Duodenal mucosa (tissue), 2 donors: ENCODE results near the gene CFAP58.

Source experiments
- H3K27ac ChIP-seq: one replicate; pipeline ENCODE4 v1.7.0; 2013; ENCODE audit warnings: low read depth, low read length
- H3K27me3 ChIP-seq, 2 donors: one replicate each; pipeline ENCODE4 v1.7.0; 2013; ENCODE audit warnings: low read length in 2 of 2, control low read depth in 1 of 2; ENCODE audit not compliant: insufficient read depth in 2 of 2, control insufficient read depth in 1 of 2
- H3K36me3 ChIP-seq, 2 donors: one replicate each; pipeline ENCODE4 v1.7.0; 2013; ENCODE audit warnings: low read length in 2 of 2, control low read depth in 1 of 2; ENCODE audit not compliant: insufficient read depth in 2 of 2, control insufficient read depth in 1 of 2
- H3K4me1 ChIP-seq, 2 donors: one replicate each; pipeline ENCODE4 v1.7.0; 2013; ENCODE audit warnings: low read length in 2 of 2, control low read depth in 1 of 2; ENCODE audit not compliant: insufficient read depth in 2 of 2, control insufficient read depth in 1 of 2
- H3K4me3 ChIP-seq, 2 donors: one replicate each; pipeline ENCODE4 v1.7.0; 2013; ENCODE audit warnings: low read length in 2 of 2, low read depth in 1 of 2
- H3K9ac ChIP-seq, 2 donors: one replicate each; pipeline ENCODE4 v1.7.0; 2013; ENCODE audit warnings: low read length in 2 of 2, low read depth in 1 of 2
- H3K9me3 ChIP-seq, 2 donors: one replicate each; pipeline ENCODE4 v1.7.0; 2013; ENCODE audit warnings: low read length in 2 of 2, control low read depth in 1 of 2; ENCODE audit not compliant: control insufficient read depth in 1 of 2

CFAP58 gene

DNA sequence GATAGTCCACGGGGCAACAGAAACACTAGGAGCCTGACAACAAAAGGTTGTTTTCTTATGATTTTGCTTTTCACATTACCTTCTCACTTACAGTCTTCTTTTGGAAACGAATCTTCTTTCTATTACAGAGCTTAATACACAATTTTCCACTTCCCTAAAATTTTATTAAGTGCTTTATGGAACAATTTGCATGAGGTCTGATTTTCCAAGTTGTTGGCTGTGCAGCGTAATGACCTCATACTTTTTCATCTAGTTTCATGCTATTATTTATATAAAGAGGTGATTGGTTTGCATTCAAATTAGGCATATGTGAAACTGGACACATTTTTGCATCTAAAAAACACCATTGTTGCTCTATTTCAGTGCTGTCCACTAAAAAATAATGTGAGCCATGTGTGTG lies 76.7 kb downstream of the CFAP58 start:
- no peaks in the 10 kb centered on the region for H3K36me3 ChIP-seq
- H3K4me1 ChIP-seq, result no peaks in the 10 kb centered on the region
- no peak overlapping the region for H3K27ac ChIP-seq
- H3K9ac ChIP-seq, result no peak overlapping the region
- H3K27me3 ChIP-seq, result peaks cover 4 to 5% of the 10 kb centered on the region in 2 donors
- H3K4me3 ChIP-seq, result no peak overlapping the region
- H3K9me3 ChIP-seq, result no peaks in the 10 kb centered on the region

DNA sequence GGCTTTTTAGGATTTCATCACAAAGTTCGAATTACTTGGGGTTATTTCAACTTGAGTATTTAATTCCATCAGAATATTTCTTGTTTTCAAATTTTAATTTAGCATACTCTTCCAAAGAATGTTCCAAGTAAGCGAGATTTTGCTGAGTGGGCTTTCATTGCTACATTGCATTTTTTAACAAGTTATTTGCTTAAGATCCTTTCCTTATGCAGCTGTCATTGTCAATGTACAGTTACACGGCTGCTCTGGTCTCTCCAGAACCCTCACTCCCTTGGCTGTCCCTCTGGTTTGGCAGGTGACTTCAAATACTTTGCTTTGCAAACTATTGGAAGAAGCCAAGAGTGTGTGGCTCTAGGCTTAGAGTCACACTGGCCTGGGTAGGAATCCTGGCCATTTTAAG lies 80.0 kb downstream of the CFAP58 start:
- Histone ChIP-seq H3K4me3 (no peak overlapping the region), H3K4me1 (no peaks in the 10 kb centered on the region), H3K27me3 (peaks cover under 1 to 4% of the 10 kb centered on the region in 2 donors), H3K9ac (no peak overlapping the region), H3K9me3 (no peaks in the 10 kb centered on the region), H3K36me3 (no peaks in the 10 kb centered on the region), H3K27ac (no peak overlapping the region)

DNA sequence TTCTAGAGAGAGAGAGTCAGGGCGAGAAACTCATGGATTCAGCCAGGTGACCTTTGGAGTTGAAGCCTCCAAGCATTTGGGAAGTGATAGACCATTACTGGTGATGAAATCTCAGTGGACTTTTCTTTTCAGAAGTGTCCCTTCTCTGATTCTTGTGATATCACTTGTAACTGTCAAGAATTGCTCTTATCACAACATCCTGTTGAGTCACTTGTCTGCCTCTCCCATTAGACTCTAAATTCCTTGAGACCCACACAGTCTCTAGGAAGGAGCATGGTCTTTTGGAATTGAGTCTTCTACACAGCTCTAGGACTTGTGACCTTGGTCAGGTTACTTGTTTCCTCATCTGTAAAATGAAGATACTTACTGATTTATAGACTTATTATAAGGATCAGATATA lies 81.0 kb downstream of the CFAP58 start:
- Histone ChIP-seq H3K9ac (no peak overlapping the region), H3K27me3 (no peaks in the 10 kb centered on the region), H3K4me1 (no peaks in the 10 kb centered on the region), H3K27ac (no peak overlapping the region), H3K9me3 (no peaks in the 10 kb centered on the region), H3K36me3 (no peaks in the 10 kb centered on the region), H3K4me3 (no peak overlapping the region)

DNA sequence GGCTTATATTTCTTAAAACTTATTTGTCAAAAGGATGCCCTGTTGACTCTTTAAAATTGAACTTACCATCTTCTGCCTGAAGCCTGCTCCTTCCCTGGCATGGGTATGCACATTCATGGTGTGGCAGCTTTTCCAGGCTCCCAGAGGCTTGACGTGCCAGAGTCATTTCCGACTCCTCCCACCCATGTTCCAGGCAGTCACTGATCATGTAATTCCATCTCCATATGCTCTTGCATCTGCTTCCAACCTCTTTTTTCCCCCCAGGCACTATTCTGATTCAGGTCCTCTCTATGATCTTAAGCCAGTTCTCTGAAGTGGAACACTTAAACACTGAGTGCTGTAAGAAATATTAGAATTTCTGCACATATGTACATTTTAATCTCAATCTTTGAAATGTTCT lies 82.2 kb downstream of the CFAP58 start:
- no peaks in the 10 kb centered on the region for H3K4me1 ChIP-seq
- H3K4me3 ChIP-seq, result no peak overlapping the region
- no peak overlapping the region for H3K27ac ChIP-seq
- no peaks in the 10 kb centered on the region for H3K36me3 ChIP-seq
- H3K9ac ChIP-seq, result no peak overlapping the region
- no peaks in the 10 kb centered on the region for H3K27me3 ChIP-seq
- no peaks in the 10 kb centered on the region for H3K9me3 ChIP-seq

DNA sequence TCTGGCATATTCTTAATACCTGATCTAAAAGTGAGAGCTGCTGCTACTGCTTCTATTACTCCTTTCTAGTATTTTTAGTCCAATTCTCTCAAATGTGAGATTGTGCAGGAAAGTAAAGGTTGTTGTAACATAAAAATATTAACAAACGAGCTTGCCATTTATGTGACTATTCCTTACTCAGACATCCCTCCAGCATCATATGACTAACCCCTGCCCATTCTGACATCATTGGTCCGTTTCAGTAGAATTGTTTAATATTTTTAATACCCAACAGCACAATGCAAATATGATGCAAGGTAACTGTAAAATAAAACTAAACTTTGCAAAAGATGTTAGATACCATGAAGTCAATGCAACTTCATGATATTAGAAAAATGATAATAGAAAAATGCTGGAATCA lies 83.6 kb downstream of the CFAP58 start:
- H3K9ac ChIP-seq, result no peak overlapping the region

DNA sequence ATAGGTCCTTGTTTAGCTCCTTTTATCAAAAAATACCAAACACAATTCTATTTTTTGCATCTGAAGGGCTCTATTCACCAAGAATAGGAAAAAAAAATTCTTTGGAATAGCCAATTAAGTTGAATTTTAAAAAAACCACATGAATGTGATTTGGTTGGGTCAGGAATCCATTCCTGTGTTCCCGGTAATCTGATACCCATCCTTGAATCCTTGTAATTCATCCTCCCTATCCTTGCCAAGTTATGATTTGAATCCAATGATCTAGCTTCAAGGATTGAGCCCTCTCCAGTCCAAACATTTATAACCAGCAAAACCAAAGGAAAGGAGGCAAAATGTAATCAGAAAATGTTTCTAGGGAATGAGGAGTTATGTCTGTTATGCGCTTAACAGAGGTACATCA lies 86.6 kb downstream of the CFAP58 start:
- no peak overlapping the region for H3K4me3 ChIP-seq
- H3K36me3 ChIP-seq, result no peaks in the 10 kb centered on the region
- no peaks in the 10 kb centered on the region for H3K4me1 ChIP-seq
- no peaks in the 10 kb centered on the region for H3K27me3 ChIP-seq
- H3K27ac ChIP-seq, result no peak overlapping the region
- no peak overlapping the region for H3K9ac ChIP-seq
- no peaks in the 10 kb centered on the region for H3K9me3 ChIP-seq

More for the DNA sequence above, 83.6 kb downstream of the CFAP58 start:
- no peaks in the 10 kb centered on the region for H3K27me3 ChIP-seq
- H3K4me3 ChIP-seq, result no peak overlapping the region
- no peaks in the 10 kb centered on the region for H3K9me3 ChIP-seq
- H3K27ac ChIP-seq, result no peak overlapping the region
- H3K4me1 ChIP-seq, result no peaks in the 10 kb centered on the region
- H3K36me3 ChIP-seq, result no peaks in the 10 kb centered on the region

DNA sequence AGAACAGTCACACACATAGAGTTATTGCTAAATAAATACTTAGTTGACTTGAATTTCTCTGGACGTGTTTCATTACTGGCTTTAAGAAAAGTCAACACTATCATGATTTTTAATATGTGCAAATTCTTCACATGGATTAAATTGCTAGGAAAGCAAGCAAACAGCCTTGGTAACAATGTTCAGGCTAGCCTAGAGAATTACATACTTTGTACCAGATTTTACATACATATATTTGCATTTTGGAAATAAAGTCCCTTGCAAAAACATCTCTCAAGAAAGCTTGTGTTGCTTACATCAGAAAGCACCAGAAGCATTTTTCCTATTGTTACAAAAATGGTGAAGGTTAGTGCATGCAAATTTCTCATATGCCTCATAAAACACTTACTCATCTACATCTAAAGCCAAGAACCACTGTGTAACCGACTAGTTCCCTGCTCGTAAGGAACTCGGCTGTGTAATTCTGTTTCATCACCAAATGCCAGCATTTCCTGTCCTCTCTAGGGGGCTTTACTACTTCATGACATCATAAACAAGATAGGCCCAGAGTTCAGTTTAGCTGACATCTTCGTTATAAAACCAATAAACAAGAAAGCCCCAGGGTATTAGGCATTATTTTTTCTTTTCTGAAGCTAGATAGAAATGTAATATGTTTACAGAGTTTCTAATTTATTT lies 87.8 kb downstream of the CFAP58 start:
- Histone ChIP-seq H3K9ac (no peak overlapping the region), H3K4me3 (no peak overlapping the region), H3K9me3 (no peaks in the 10 kb centered on the region), H3K27me3 (no peaks in the 10 kb centered on the region), H3K4me1 (no peaks in the 10 kb centered on the region), H3K27ac (no peak overlapping the region), H3K36me3 (no peaks in the 10 kb centered on the region)

DNA sequence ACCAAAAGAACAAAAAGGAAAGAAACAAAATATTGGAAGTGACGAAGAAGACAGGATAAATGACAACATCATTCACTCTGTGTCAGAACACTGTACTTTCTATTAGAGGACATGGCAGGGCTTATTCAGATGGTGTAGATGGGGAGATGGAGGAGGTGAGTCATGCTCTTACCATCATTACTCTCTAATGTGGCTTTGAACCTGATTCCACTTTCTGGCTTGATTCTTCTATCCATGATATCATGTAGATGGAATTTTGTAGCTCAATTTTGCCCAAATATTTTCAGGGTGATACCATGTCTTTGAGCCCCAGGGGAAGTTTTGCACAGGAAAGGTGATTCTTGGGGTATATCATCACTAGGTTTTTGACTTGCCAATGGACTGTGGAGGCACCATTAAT lies 91.7 kb downstream of the CFAP58 start:
- Histone ChIP-seq H3K9me3 (no peaks in the 10 kb centered on the region), H3K36me3 (no peaks in the 10 kb centered on the region), H3K27ac (no peak overlapping the region), H3K9ac (no peak overlapping the region), H3K27me3 (peaks cover 0 to 3% of the 10 kb centered on the region in 2 donors), H3K4me1 (no peaks in the 10 kb centered on the region), H3K4me3 (no peak overlapping the region)

DNA sequence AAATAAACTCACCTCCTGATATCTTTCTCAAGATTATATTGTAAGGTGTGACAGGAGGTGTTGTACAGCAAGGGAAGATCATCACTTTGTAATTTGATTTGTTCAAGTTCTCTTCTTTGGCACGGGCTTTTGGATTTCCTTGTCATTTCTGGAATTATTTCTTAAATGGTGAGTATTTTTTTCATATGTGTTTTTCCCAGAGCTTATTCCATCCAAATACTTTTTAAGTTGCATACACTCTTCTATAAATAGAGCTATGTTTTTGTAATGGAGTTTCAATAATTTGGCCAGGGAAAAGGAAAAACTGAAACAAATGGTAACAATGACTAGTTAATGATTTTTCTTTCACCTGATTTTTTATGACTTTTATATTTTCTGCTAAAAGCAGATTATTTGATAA lies 92.5 kb downstream of the CFAP58 start:
- Histone ChIP-seq H3K27ac (no peak overlapping the region), H3K4me1 (no peaks in the 10 kb centered on the region), H3K27me3 (peaks cover 0 to 3% of the 10 kb centered on the region in 2 donors), H3K36me3 (no peaks in the 10 kb centered on the region), H3K4me3 (no peak overlapping the region), H3K9ac (no peak overlapping the region), H3K9me3 (no peaks in the 10 kb centered on the region)

DNA sequence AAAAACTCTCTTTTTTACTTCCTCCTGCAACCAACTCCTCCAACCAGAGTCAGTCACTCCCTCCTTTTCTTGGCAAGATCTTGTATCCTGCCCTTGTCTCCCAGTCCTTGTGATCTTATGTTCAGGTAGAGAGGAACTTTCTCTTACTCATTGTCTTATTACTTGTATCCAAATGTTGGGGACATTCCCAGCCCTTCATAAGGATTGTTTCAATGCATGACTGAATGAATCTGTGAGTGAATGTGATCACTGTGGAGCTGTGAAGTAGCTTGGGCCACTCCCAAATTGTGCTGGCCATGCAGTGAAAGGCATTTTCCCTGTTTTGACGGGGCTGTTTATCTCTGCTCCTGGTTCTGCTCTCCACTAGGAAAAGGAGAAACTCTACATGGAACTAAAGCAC lies 93.7 kb downstream of the CFAP58 start:
- Histone ChIP-seq H3K27ac (no peak overlapping the region), H3K27me3 (peaks cover 0 to 3% of the 10 kb centered on the region in 2 donors), H3K4me1 (no peaks in the 10 kb centered on the region), H3K36me3 (no peaks in the 10 kb centered on the region), H3K4me3 (no peak overlapping the region), H3K9ac (no peak overlapping the region), H3K9me3 (no peaks in the 10 kb centered on the region)

DNA sequence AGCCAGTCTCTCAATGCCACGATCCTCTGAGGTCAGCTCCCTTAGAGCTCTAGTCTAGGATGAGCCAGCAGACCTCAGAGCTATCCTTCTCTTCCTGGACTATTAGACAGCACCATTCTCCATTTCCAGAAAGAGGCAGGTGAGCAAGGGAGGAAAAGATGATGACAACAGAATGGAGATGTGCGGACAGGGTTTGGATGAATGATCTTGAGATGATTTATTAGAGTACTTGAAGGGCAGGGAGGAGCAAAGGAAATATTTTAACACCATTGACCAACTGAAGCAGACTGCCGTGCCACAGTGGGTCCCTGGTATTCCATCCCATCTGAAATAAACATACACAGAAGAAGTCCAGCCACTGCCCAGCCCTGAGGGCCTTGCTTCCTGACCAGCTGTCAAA lies 94.3 kb downstream of the CFAP58 start:
- Histone ChIP-seq H3K4me3 (no peak overlapping the region), H3K9ac (no peak overlapping the region), H3K4me1 (no peaks in the 10 kb centered on the region), H3K9me3 (no peaks in the 10 kb centered on the region), H3K27me3 (peaks cover 0 to 3% of the 10 kb centered on the region in 2 donors), H3K36me3 (no peaks in the 10 kb centered on the region), H3K27ac (no peak overlapping the region)
